Head of caudate nucleus (tissue), 42 donors: ENCODE data around the gene OXER1.
A peak's percentile ranks its signal among the peaks of the same experiment; 100 is the strongest.

Experiments
- DNase-seq, 42 donors: peaks; one replicate each; pipeline versions ENCODE4 v3.0.0 to v3.0.0-alpha.2; 2020 to 2021; ENCODE audit warnings: mixed read lengths in 7 of 42
- intact Hi-C: fragments of 100-400 bp; cut with DNase I; formaldehyde crosslinking; loops from one replicate; pipeline ENCODE4 v1.15.0; 2022

Gene OXER1

GRCh38 chr2:42764096-42764495 is at the start of gene OXER1:
OXER1 (minus strand) TSS chr2:42764135; CDS start chr2:42764062, 73 bp downstream.
- DNase-seq, result peak in 3 of 42 donors; percentile 16 to 52 (median 32)
- intact Hi-C loops, result no loop called here

GRCh38 chr2:42812899-42813479 is 49.1 kb upstream of the OXER1 start:
- intact Hi-C loops, result loop anchor here (5.0 to 10.0 kb wide), 2 partner anchors 414 to 782 kb away; partner anchors contain the start of genes THADA and ZFP36L2
- peak in 1 of 42 donors; percentile 12 for DNase-seq

GRCh38 chr2:42810971-42811811 is 47.3 kb upstream of the OXER1 start:
- DNase-seq, result peak; percentile 44 to 83 (median 71)
- intact Hi-C loops, result loop anchor here (5.0 to 10.0 kb wide), 2 partner anchors 416 to 784 kb away; partner anchors contain the start of genes THADA and ZFP36L2

- intact Hi-C loops, result loop anchor here (5.0 to 10.0 kb wide), 2 partner anchors 417 to 784 kb away; partner anchors contain the start of genes THADA and ZFP36L2
- peak; percentile 87 to 98 (median 94) for DNase-seq
Observed at GRCh38 chr2:42810121-42810970, 46.4 kb upstream of the OXER1 start.

- peak in 40 of 42 donors; percentile 48 to 91 (median 82) for DNase-seq
- intact Hi-C loops, result loop anchor here (5.0 to 10.0 kb wide), 2 partner anchors 418 to 785 kb away; partner anchors contain the start of genes THADA and ZFP36L2
Observed at GRCh38 chr2:42809819-42810120, 45.8 kb upstream of the OXER1 start.

- intact Hi-C loops, result no loop called here
Observed at GRCh38 chr2:42809131-42809818, 45.3 kb upstream of the OXER1 start.

GRCh38 chr2:42808301-42808700 is 44.4 kb upstream of the OXER1 start:
- intact Hi-C loops, result no loop called here
- DNase-seq, result peak in 2 of 42 donors; percentile 10 to 34

More at GRCh38 chr2:42809131-42809818, 45.3 kb upstream of the OXER1 start:
- peak in 2 of 42 donors; percentile 29 to 44 for DNase-seq

- intact Hi-C loops, result no loop called here
Observed at GRCh38 chr2:42806786-42807185, 42.9 kb upstream of the OXER1 start.

GRCh38 chr2:42804891-42805290 is 41.0 kb upstream of the OXER1 start:
- DNase-seq, result peak in 36 of 42 donors; percentile 23 to 88 (median 54)
- intact Hi-C loops, result no loop called here

More at GRCh38 chr2:42806786-42807185, 42.9 kb upstream of the OXER1 start:
- peak in 10 of 42 donors; percentile 21 to 66 (median 46) for DNase-seq

GRCh38 chr2:42804338-42804737 is 40.4 kb upstream of the OXER1 start:
- intact Hi-C loops, result no loop called here
- DNase-seq, result peak in 1 of 42 donors; percentile 29

GRCh38 chr2:42802150-42802549 is 38.2 kb upstream of the OXER1 start:
- intact Hi-C loops, result no loop called here

GRCh38 chr2:42801381-42801780 is 37.4 kb upstream of the OXER1 start:
- intact Hi-C loops, result no loop called here
- DNase-seq, result no peak

More at GRCh38 chr2:42802150-42802549, 38.2 kb upstream of the OXER1 start:
- DNase-seq, result no peak

- intact Hi-C loops, result no loop called here
- DNase-seq, result peak in 1 of 42 donors; percentile 28
Observed at GRCh38 chr2:42800981-42801380, 37.0 kb upstream of the OXER1 start.

GRCh38 chr2:42800461-42800962 is 36.6 kb upstream of the OXER1 start:
- intact Hi-C loops, result no loop called here

GRCh38 chr2:42799881-42800280 is 35.9 kb upstream of the OXER1 start:
- intact Hi-C loops, result no loop called here
- no peak for DNase-seq

More at GRCh38 chr2:42800461-42800962, 36.6 kb upstream of the OXER1 start:
- DNase-seq, result no peak

- DNase-seq, result no peak
- intact Hi-C loops, result no loop called here
Observed at GRCh38 chr2:42797281-42797680, 33.3 kb upstream of the OXER1 start.

GRCh38 chr2:42796427-42797248 is 32.7 kb upstream of the OXER1 start:
- no peak for DNase-seq

More at GRCh38 chr2:42796427-42797248, 32.7 kb upstream of the OXER1 start:
- intact Hi-C loops, result no loop called here
